Breast epithelium (tissue), 3 donors: Measurements from ENCODE around the gene AHCYL1.

Source experiments
- CTCF ChIP-seq, 3 donors: fragments of 450-650 bp; IDR thresholded peaks; one replicate each; pipeline ENCODE4 v1.5.1; 2016 to 2017; ENCODE audit warnings: antibody characterized with exemption in 3 of 3, mild to moderate bottlenecking in 3 of 3, moderate library complexity in 3 of 3
- POLR2A ChIP-seq: fragments of 450-650 bp; IDR thresholded peaks from one replicate; pipeline ENCODE4 v1.6.1; 2016; ENCODE audit warnings: antibody characterized with exemption, mild to moderate bottlenecking, moderate library complexity
- POLR2AphosphoS5 ChIP-seq, 3 donors: sonication (generic); formaldehyde crosslinking; IDR thresholded peaks; one replicate each; pipeline ENCODE4 v1.6.1; 2017; ENCODE audit warnings: antibody characterized with exemption in 3 of 3

GRCh38 chr1:110043016-110043415, 58.5 kb downstream of the AHCYL1 start:
- TF ChIP-seq CTCF (IDR thresholded peaks at IDR 0.05) (no peak), POLR2A (no peak), POLR2AphosphoS5 (IDR thresholded peaks at IDR 0.05) (no peak)
